ENCODE data around the gene CCDC182.

The CCDC182 gene

GRCh38 chr17:57696050-57696449 is 49.0 kb downstream of the CCDC182 start:
- no peak for DNase-seq
